Activated naive CD8-positive, alpha-beta T cell (primary cell): ENCODE results near the gene AMBP.

Experiments used
- H3K27ac Mint-ChIP-seq: one replicate; pipeline ENCODE4 v1.8.0; 2021; ENCODE audit warnings: mixed read lengths
- H3K27me3 Mint-ChIP-seq: one replicate; pipeline ENCODE4 v1.8.0; 2021; ENCODE audit warnings: mixed read lengths
- H3K36me3 Mint-ChIP-seq: one replicate; pipeline ENCODE4 v1.8.0; 2021; ENCODE audit warnings: mixed read lengths
- H3K4me1 Mint-ChIP-seq: one replicate; pipeline ENCODE4 v1.8.0; 2021; ENCODE audit warnings: low read depth, mixed read lengths
- H3K4me3 Mint-ChIP-seq: one replicate; pipeline ENCODE4 v1.8.0; 2021; ENCODE audit warnings: mild to moderate bottlenecking, mixed read lengths
- H3K9me3 Mint-ChIP-seq: one replicate; pipeline ENCODE4 v1.8.0; 2021; ENCODE audit warnings: low read depth, mixed read lengths

The AMBP gene

DNA sequence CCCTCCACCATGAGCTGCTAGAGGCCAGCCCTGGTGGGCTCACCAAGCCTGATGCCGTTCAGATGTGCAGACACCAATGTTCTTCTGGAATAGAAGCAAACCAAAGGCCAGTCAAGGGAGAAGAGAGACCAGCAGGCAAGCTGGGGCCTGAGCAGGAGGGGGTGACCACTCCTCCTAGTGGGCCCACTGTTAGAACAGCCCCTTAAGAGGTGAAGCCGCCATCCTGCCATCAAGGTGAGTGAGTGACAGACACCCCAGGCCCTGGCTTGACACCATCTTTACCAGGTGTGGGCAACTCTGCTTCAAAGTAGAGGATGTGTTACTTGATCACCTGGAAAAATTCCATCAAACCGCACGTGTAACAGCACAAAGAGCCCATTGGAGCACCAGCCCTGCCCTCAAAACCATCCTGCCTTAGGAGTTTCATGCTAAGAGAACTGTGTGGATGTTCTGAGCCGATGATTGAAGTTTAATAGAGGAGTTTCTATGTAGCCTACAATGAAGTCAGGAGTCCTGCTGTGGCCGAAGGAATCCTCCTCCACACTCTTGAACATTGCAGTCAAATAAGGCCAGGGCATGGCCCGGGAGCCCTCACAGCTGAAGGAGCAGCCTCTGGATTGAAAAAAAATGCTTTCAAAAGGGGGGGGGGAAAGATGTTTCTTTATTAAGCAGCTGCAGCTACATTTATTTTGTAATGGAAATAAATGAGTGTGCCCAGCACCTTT is 20.8 kb downstream of the AMBP start:
- Mint-ChIP-seq H3K36me3 (no peaks in the 10 kb centered on the region), H3K4me3 (no peak overlapping the region)

DNA sequence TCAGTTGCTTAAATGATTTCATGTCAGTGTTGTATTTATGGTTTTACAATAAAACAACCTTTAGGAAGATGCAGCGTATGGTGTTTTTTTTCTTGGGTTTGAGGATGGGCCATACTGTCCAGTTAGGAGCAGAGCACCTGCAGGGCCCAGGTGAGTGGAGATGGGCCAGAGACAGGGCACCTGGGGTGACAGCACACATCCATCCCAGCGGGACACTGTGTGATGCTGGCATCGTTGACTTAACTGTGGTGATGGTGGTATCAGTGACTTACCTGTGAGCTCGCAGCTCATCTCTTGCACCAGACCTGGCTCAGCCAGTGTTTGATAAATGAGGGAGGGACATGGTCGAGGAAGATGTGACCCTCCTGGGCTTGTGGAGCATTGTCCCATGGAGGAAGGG is 21.6 kb downstream of the AMBP start:
- H3K36me3 Mint-ChIP-seq: no peaks in the 10 kb centered on the region
- no peaks in the 10 kb centered on the region for H3K4me1 Mint-ChIP-seq
- H3K9me3 Mint-ChIP-seq: no peaks in the 10 kb centered on the region
- H3K27ac Mint-ChIP-seq: no peak overlapping the region
- H3K4me3 Mint-ChIP-seq: no peak overlapping the region
- H3K27me3 Mint-ChIP-seq: no peaks in the 10 kb centered on the region

More for the DNA sequence above, 20.8 kb downstream of the AMBP start:
- H3K4me1 Mint-ChIP-seq: no peaks in the 10 kb centered on the region
- peaks cover 4% of the 10 kb centered on the region for H3K27me3 Mint-ChIP-seq
- no peaks in the 10 kb centered on the region for H3K9me3 Mint-ChIP-seq
- no peak overlapping the region for H3K27ac Mint-ChIP-seq

DNA sequence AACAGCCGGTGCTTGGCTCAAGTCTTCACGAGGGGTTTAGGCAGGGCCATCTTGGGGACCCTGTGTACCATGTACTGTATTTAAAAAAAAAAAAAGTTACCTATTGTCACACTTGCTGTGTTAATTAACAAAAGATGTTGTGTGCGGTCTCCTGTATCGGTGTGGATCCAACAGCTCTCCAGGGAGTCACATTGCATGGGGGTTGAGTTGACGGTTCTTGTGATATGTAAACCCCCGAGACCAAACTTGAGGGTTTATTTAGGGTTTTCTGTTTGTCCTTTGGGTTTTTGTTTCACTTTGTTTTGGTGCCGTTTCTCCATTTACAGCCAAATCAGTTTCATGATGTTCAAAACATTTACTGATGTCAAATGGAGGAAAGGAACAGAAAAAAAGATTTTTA is 22.2 kb downstream of the AMBP start:
- no peaks in the 10 kb centered on the region for H3K27me3 Mint-ChIP-seq
- H3K4me3 Mint-ChIP-seq: no peak overlapping the region
- no peak overlapping the region for H3K27ac Mint-ChIP-seq
- H3K4me1 Mint-ChIP-seq: no peaks in the 10 kb centered on the region
- H3K36me3 Mint-ChIP-seq: no peaks in the 10 kb centered on the region
- no peaks in the 10 kb centered on the region for H3K9me3 Mint-ChIP-seq

DNA sequence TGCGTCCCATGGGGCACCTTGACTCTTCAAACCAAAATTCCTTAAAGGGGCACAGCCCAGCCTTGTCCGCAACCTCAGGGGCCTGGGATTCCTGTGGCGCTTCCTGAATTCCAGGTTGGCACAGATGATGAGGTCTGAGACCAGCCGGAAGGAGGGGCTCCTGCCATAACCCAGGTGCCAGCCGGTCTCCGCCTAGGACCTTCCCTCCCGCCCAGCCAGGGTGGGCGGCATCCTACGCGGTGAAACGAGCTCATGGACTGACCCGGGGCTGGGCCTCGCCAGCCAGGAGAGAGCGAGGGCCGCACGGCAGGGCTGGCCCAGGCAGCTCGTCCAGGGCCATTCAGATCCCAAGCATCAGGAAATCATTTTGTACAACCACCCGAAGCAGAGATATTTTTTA is 23.0 kb downstream of the AMBP start:
- Mint-ChIP-seq H3K27me3 (no peaks in the 10 kb centered on the region), H3K36me3 (no peaks in the 10 kb centered on the region), H3K9me3 (no peaks in the 10 kb centered on the region), H3K27ac (no peak overlapping the region), H3K4me1 (no peaks in the 10 kb centered on the region), H3K4me3 (no peak overlapping the region)

DNA sequence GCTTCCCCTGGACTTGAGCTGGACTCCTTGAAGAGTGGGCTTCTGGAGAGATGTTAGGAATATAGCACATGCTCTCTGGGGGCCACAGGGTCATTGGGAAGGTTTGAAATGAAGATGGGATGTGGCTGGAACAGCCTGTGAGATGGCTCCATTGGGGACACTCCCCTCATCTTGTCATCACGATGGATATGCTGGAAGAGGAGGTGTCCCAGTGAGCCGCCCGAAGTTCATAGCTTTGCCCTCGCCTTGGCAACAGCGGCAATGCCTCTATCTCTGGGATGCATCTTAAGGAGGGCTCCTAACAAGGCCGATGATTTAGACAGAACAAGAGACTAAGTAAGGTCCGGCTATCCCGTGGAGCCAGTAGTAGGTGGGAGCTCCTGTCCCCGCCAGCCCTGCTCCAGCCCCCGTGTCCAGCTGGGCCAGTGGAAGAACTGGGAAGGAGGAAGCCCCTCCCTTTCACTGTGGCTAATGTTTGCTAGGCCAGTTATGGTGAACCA is 23.9 kb downstream of the AMBP start:
- no peaks in the 10 kb centered on the region for H3K4me1 Mint-ChIP-seq
- H3K27ac Mint-ChIP-seq: no peak overlapping the region
- no peaks in the 10 kb centered on the region for H3K36me3 Mint-ChIP-seq
- no peak overlapping the region for H3K4me3 Mint-ChIP-seq
- no peaks in the 10 kb centered on the region for H3K27me3 Mint-ChIP-seq
- H3K9me3 Mint-ChIP-seq: no peaks in the 10 kb centered on the region

DNA sequence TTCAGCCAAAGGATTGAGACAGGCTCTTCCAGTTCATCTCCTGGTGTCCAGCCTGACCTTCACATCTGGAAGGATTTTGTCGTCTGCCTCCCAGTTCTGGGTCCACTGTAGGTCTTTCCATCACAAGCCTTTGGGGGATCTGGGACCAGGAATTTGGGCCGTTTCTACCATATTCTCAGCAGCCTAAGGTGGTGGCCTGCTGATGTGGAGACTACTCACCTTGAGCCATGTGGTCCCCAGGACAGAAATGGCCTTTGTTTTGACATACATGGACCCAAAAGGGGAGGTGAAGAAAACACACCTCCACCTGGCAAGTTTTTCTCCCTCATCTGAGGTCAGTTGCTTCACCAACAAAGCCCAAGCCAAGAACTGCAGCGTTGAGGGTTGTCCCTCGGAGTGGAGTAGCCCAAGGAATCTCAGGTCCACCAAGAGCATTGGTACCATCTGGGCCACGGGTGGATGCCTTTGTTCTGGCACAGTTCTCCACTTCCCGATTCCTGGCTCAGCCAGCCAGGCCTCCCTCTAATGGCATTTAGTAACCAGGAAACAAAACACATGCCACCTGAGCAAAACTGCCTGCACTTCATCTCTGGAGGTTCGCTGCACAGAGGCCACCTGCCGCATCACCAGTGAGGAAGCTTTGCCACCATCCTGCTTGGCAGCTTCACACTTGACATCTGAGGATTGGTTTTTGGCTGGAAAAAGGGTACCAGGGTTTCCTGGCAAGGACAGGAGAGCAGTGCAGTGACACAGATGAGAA is 24.7 kb downstream of the AMBP start:
- Mint-ChIP-seq H3K4me3 (no peak overlapping the region), H3K4me1 (no peaks in the 10 kb centered on the region), H3K27me3 (no peaks in the 10 kb centered on the region), H3K27ac (no peak overlapping the region), H3K9me3 (no peaks in the 10 kb centered on the region), H3K36me3 (no peaks in the 10 kb centered on the region)

DNA sequence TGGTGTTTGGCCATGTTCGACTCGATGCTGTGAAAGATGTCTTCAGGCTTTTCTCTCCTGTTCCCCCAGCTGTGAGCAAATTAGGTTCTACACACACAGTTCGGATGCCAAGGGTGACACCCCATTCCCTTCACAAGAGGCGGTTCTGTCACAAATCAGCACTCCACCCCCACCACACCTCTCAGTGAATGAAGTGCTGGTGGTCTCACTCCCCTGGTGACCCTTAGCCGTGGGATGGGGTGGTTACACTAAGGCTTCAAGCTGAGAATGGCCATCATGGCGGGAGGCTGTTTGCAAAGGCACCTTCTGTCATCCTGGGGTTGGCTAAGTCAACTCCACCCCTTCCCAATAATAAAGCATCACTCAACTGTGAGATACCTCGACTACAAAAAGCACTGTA is 26.4 kb downstream of the AMBP start:
- no peaks in the 10 kb centered on the region for H3K4me1 Mint-ChIP-seq
- no peak overlapping the region for H3K4me3 Mint-ChIP-seq
- H3K27ac Mint-ChIP-seq: no peak overlapping the region
- no peaks in the 10 kb centered on the region for H3K27me3 Mint-ChIP-seq
- no peaks in the 10 kb centered on the region for H3K9me3 Mint-ChIP-seq
- H3K36me3 Mint-ChIP-seq: no peaks in the 10 kb centered on the region

DNA sequence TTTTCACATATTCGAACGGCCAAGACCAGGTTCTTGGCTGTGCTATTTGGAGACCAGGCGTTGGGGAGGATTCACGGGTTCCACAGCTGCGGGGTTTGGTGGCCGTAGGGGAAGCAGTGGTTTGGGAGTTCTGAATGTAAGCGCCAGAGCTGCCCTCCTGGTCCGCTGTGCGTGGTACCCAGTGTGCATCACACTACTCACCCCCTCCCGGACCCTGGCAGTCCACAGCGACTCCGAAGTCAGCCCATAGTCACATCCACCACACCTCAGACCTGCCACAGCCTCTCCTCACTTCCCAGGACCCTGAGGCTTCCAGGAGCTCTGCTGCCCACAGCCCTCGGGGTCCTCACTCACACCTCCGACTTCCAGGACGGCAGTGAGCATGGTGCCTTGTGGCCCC is 26.8 kb downstream of the AMBP start:
- Mint-ChIP-seq H3K4me1 (no peaks in the 10 kb centered on the region), H3K36me3 (no peaks in the 10 kb centered on the region), H3K27me3 (no peaks in the 10 kb centered on the region), H3K4me3 (no peak overlapping the region), H3K9me3 (no peaks in the 10 kb centered on the region), H3K27ac (no peak overlapping the region)

DNA sequence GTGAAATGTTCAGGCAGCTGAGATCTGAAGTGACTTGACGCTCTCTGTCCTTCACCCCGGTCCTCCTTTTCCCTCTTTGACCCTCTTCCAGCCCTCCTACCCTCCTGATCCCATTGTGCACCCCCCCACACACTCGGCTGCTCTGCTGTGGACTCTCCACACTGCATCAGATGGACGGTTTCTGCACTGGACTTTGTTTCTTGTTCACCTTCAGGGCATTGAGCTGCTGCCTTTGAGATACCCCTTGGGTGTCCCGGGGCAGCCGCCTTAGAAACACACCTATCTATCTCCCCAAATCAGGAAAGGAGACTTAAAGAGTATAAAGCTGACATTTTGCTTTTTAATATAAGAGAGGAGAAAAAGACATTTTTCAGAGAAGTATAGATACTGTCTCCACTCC is 27.5 kb downstream of the AMBP start:
- no peak overlapping the region for H3K4me3 Mint-ChIP-seq
- no peaks in the 10 kb centered on the region for H3K4me1 Mint-ChIP-seq
- H3K9me3 Mint-ChIP-seq: no peaks in the 10 kb centered on the region
- H3K36me3 Mint-ChIP-seq: no peaks in the 10 kb centered on the region
- H3K27ac Mint-ChIP-seq: no peak overlapping the region
- no peaks in the 10 kb centered on the region for H3K27me3 Mint-ChIP-seq

DNA sequence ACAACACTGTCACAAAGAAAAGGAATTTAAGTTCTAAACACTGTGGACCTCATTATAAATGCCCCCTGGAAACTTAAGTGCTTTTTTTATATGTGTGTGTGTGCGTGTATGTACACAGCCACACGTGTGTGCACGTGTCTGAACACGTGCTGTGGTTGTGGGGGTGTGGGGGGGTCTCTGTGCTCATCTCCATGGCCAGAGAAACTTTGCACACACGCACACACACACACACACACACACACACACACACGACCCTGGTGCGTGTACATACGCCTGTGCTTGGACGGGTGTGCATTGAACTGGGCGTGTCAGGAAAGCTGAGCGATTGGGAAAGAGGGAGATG is 27.9 kb downstream of the AMBP start:
- Mint-ChIP-seq H3K4me3 (no peak overlapping the region), H3K27ac (no peak overlapping the region), H3K4me1 (no peaks in the 10 kb centered on the region), H3K9me3 (no peaks in the 10 kb centered on the region), H3K27me3 (no peaks in the 10 kb centered on the region), H3K36me3 (no peaks in the 10 kb centered on the region)

DNA sequence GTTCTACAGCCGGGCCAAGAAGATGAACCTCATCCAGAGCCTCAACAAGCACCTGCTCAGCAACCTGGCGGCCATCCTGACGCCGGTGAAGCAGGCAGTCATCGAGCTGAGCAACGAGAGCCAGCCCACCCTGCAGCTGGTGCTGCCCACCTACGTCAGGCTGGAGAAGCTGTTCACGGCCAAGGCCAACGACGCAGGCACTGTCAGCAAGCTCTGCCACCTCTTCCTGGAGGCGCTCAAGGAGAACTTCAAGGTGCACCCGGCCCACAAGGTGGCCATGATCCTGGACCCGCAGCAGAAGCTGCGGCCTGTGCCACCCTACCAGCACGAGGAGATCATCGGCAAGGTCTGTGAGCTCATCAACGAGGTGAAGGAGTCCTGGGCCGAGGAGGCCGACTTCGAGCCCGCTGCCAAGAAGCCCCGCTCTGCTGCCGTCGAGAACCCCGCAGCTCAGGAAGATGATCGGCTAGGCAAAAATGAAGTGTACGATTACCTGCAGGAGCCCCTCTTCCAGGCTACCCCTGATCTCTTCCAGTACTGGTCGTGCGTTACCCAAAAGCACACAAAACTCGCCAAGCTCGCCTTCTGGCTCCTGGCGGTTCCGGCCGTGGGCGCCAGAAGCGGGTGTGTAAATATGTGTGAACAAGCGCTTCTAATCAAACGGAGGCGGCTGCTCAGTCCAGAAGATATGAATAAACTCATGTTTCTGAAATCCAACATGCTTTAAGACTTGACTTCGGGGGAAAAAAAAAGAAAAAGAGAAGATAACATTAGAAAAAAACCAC is 28.5 kb downstream of the AMBP start:
- Mint-ChIP-seq H3K4me1 (no peaks in the 10 kb centered on the region), H3K27ac (no peak overlapping the region), H3K9me3 (no peaks in the 10 kb centered on the region), H3K36me3 (no peaks in the 10 kb centered on the region), H3K4me3 (no peak overlapping the region), H3K27me3 (no peaks in the 10 kb centered on the region)

DNA sequence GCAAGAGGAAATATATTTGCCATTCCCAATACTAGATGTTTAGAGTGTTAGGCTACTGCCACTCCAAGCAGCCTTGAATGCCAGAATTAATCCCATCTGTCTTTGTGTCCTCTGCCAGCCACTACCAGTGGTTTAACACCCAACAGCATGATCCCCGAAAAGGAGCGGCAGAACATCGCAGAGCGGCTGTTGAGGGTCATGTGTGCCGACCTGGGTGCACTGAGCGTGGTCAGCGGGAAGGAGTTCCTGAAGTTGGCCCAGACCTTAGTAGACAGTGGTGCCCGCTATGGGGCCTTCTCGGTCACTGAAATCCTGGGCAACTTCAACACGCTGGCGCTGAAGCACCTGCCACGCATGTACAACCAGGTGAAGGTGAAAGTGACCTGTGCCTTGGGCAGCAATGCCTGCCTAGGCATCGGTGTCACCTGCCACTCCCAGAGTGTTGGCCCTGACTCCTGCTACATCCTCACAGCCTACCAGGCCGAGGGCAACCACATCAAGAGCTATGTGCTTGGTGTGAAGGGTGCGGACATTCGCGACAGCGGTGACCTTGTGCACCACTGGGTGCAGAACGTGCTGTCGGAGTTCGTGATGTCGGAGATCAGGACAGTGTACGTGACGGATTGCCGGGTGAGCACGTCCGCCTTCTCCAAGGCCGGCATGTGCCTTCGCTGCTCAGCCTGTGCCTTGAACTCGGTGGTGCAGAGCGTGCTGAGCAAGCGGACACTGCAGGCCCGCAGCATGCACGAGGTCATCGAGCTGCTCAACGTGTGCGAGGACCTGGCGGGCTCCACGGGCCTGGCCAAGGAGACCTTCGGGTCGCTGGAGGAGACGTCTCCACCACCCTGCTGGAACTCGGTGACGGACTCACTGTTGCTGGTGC is 29.3 kb downstream of the AMBP start:
- no peaks in the 10 kb centered on the region for H3K27me3 Mint-ChIP-seq
- H3K27ac Mint-ChIP-seq: no peak overlapping the region
- H3K9me3 Mint-ChIP-seq: no peaks in the 10 kb centered on the region
- H3K36me3 Mint-ChIP-seq: no peaks in the 10 kb centered on the region
- H3K4me3 Mint-ChIP-seq: no peak overlapping the region
- no peaks in the 10 kb centered on the region for H3K4me1 Mint-ChIP-seq

DNA sequence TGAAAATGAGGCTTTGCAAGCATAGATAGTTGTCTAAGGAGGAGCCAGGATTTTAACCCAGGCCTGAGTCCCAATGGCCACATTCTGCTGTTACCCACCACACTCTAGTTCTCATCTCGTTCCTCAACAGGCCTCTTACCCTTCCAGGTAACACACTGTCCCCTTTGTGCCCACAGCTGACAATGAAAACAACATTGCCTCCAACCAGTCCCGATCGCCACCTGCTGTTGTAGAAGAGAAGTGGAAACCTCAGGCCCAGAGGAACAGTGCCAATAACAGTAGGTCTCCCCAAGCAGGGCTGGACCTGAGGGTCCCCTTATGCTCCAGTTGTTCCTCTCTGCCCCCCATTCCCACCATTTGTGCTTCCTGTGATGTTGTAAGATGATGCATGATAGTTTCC is 30.4 kb downstream of the AMBP start:
- Mint-ChIP-seq H3K4me1 (no peaks in the 10 kb centered on the region), H3K36me3 (no peaks in the 10 kb centered on the region), H3K27me3 (no peaks in the 10 kb centered on the region), H3K9me3 (no peaks in the 10 kb centered on the region), H3K4me3 (no peak overlapping the region), H3K27ac (no peak overlapping the region)

DNA sequence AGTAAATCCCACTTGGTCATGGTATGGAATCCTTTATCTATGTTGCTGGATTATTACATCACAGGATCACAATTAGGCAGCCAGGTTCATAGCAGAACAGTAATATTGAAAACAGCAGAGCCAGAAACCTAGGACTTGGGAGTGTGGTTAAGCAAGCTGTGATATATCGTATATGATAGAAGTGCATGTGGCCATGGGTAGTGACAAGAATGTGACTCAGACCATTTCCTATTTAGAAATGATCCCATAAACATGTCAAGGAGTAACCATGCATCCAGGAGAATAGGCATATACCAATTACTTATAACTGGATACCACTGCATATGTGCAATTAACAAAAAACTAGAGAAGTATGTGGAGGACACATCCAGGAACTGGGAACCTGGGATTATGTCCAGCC is 31.2 kb downstream of the AMBP start:
- no peaks in the 10 kb centered on the region for H3K36me3 Mint-ChIP-seq
- H3K27me3 Mint-ChIP-seq: no peaks in the 10 kb centered on the region
- no peaks in the 10 kb centered on the region for H3K9me3 Mint-ChIP-seq
- H3K27ac Mint-ChIP-seq: no peak overlapping the region
- H3K4me3 Mint-ChIP-seq: no peak overlapping the region
- H3K4me1 Mint-ChIP-seq: no peaks in the 10 kb centered on the region
